Nephron (organoid): ENCODE results near the gene UTS2.
A peak's percentile ranks its signal among the peaks of the same experiment; 100 is the strongest.

Experiments
- H3K27ac Mint-ChIP-seq, 3 experiments: 2 replicates each; pipeline ENCODE4 v1.8.0; 2020; ENCODE audit warnings: mixed read lengths in 3 of 3, mild to moderate bottlenecking in 2 of 3, moderate library complexity in 1 of 3
- H3K27me3 Mint-ChIP-seq: 2 replicates; pipeline ENCODE4 v1.8.0; 2021; ENCODE audit warnings: low read depth, mild to moderate bottlenecking, moderate library complexity, mixed read lengths
- H3K36me3 Mint-ChIP-seq: 2 replicates; pipeline ENCODE4 v1.8.0; 2020; ENCODE audit warnings: low read depth, mixed read lengths
- H3K4me1 Mint-ChIP-seq: 2 replicates; pipeline ENCODE4 v1.8.0; 2020; ENCODE audit warnings: mixed read lengths
- H3K4me3 Mint-ChIP-seq, 3 experiments: 2 replicates each; pipeline ENCODE4 v1.8.0; 2020; ENCODE audit warnings: mild to moderate bottlenecking in 3 of 3, mixed read lengths in 3 of 3, moderate library complexity in 2 of 3
- H3K9me3 Mint-ChIP-seq: 2 replicates; pipeline ENCODE4 v1.8.0; 2020; ENCODE audit warnings: mixed read lengths
- CTCF ChIP-seq, 3 experiments: fragments of 200-600 bp; sonication (generic); IDR thresholded peaks; one replicate each; pipeline ENCODE4 v1.5.0; 2021; ENCODE audit warnings: antibody characterized with exemption in 3 of 3; ENCODE audit not compliant: unreplicated experiment in 3 of 3

Gene UTS2

GRCh38 chr1:7808253-7808844, 44.5 kb downstream of the UTS2 start:
- H3K9me3 Mint-ChIP-seq: peaks cover 8% of the 10 kb centered on the region
- H3K36me3 Mint-ChIP-seq: peaks cover 37% of the 10 kb centered on the region
- H3K27ac Mint-ChIP-seq: no peak overlapping the region
- peak; percentile 30 to 57 (median 45) for TF ChIP-seq CTCF (IDR thresholded peaks at IDR 0.05; ENCODE audit: unreplicated experiment in 3 of 3)
- H3K27me3 Mint-ChIP-seq: no peaks in the 10 kb centered on the region
- no peak overlapping the region for H3K4me3 Mint-ChIP-seq
- no peaks in the 10 kb centered on the region for H3K4me1 Mint-ChIP-seq

DNA sequence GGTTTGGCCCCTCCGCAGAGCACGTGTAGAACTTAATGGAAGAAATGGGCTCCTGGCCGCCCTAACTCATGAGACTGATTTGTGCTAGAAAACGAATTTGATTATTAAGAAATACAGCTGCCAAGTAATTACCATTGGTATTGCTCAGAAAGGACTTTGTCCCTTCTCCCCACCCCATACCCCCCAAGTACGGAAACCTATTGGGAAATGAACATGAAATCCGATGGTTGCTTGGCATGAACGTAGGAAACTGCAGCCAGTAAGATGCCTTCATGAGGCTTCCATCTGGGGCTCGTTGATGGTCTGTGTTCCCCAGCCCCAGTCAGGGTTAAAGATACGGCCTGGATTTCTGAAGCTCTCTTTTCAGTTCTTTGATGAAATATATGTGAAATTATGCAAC, 47.4 kb downstream of the UTS2 start:
- no peak overlapping the region for H3K4me3 Mint-ChIP-seq

More for the DNA sequence above, 47.4 kb downstream of the UTS2 start:
- Mint-ChIP-seq H3K4me1 (no peaks in the 10 kb centered on the region), H3K27me3 (no peaks in the 10 kb centered on the region), H3K27ac (no peak overlapping the region), H3K36me3 (peaks cover 16% of the 10 kb centered on the region), H3K9me3 (no peaks in the 10 kb centered on the region)
- no peak for TF ChIP-seq CTCF (IDR thresholded peaks at IDR 0.05; ENCODE audit: unreplicated experiment in 3 of 3)
